ENCODE data around the gene STC2.

DNA sequence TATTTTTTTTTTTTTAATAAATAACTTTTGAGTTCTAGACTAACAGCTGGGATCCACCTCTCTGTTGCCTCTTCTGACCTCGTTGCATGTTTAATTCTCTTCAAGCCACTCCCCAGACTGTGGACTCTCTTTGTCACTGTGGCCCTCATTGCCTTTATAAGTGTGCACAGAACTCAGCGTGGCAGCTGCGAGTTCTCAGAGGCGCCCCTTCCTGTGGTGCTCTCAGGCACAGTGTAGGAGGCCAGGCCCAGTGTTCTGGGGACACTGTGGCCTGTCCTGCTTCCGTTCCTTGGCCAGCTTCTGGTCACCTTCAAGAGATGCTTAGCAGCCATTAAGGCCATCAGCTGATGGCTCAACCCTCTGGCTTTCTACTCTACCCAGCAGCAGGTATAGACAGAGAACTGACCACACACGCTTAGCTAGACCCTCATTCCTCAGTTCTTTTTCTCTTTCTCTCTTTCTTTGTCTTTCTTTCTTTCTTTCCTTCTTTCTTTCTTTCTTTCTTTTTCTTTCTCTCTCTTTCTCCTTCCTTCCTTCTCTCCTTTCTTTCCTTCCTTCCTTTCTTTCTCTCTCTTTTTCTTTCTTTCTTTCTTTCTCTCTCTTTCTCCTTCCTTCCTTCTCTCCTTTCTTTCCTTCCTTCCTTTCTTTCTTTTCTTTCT, 27.7 kb downstream of the STC2 start:
- TF ChIP-seq EZH2 (IDR thresholded peaks at IDR 0.05) (no peak), POLR2AphosphoS5 (IDR thresholded peaks at IDR 0.05; ENCODE audit: borderline replicate concordance, low read depth, low read length) (no peak)
